VCaP (cell line): ENCODE measurements around the gene ADAMTS9.

Experiments used
- H3K27ac ChIP-seq: fragments of 450-650 bp; 2 replicates; pipeline ENCODE4 v1.5.1; 2017
- TF ChIP-seq, protein P1 (sequence below): fragments of 450-650 bp; conservative IDR thresholded peaks from 2 replicates; pipeline ENCODE4 v1.5.1; 2017; ENCODE audit warnings: mild to moderate bottlenecking, moderate library complexity

ADAMTS9 gene

GRCh38 chr3:64555351-64555750, 132.4 kb downstream of the ADAMTS9 start:
- TF ChIP-seq, protein P1, sequence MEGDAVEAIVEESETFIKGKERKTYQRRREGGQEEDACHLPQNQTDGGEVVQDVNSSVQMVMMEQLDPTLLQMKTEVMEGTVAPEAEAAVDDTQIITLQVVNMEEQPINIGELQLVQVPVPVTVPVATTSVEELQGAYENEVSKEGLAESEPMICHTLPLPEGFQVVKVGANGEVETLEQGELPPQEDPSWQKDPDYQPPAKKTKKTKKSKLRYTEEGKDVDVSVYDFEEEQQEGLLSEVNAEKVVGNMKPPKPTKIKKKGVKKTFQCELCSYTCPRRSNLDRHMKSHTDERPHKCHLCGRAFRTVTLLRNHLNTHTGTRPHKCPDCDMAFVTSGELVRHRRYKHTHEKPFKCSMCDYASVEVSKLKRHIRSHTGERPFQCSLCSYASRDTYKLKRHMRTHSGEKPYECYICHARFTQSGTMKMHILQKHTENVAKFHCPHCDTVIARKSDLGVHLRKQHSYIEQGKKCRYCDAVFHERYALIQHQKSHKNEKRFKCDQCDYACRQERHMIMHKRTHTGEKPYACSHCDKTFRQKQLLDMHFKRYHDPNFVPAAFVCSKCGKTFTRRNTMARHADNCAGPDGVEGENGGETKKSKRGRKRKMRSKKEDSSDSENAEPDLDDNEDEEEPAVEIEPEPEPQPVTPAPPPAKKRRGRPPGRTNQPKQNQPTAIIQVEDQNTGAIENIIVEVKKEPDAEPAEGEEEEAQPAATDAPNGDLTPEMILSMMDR, result no peak
- H3K27ac ChIP-seq, result no peak overlapping the region

DNA sequence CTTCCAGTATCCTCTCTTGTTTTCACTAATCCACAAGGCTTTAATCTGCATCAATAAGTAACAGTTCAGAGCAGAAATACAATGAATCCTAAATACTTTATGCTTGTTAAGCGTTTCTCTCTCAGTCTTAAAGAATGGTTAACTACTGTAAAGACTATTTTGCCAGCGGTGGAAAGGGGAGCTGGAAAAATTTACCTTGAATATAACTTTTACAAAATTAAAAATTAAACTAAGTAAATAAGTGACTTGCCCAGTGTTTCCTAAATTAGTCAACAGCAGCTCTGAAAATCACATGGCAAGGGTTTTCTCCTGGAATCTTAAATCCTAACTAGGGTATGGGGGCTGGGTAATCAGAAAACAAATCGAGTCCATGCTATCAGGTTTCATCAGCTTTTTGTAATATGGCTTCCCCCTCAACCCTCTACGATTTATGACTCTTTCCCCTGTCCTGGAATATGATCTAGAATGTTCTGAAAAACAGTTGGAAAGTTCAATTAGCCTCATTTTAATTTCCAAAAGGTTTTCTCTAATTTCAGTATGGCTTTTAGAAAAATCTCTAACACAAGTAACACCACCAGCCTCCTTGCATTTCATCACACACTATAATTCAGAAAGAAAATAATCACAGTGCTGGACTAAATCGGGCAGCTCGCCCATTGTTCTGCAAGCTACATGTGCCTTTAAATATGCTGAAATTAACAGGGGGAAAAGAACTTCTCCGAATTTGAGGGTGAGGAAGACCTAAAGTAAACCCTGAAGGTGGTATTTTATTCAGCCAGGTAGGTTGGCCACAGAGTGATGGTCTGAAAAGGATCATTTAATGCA, 133.5 kb downstream of the ADAMTS9 start:
- H3K27ac ChIP-seq, result no peak overlapping the region
- TF ChIP-seq, protein P1, result no peak

- H3K27ac ChIP-seq, result no peak overlapping the region
- TF ChIP-seq, protein P1, result no peak
These were observed 134.8 kb downstream of the ADAMTS9 start for GRCh38 chr3:64552966-64553365.

- TF ChIP-seq, protein P1, result no peak
- H3K27ac ChIP-seq, result peak overlapping the region; percentile 31
These were observed 135.6 kb downstream of the ADAMTS9 start for GRCh38 chr3:64552160-64552559.

GRCh38 chr3:64551697-64552096, 136.1 kb downstream of the ADAMTS9 start:
- peak overlapping the region; percentile 31 for H3K27ac ChIP-seq
- TF ChIP-seq, protein P1, result no peak

DNA sequence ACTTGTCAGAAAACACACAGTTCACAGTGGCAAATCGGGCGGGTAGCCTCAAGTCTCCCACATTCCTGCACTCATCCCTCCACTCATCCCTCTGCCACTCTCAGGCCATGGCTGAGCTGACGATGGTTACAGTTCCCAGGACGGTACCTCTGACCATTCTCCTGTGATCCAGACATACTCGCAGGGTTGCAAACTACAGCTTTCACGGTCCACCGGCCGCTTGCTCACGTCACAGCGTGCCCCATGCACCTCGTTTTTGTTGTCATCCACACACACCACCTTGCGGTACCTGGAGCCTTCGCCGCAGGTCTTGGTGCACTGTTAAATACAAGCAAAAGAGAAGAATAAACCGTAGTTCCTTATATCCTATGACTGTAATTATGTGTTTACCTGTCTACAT, 137.1 kb downstream of the ADAMTS9 start:
- TF ChIP-seq, protein P1, result no peak
- no peak overlapping the region for H3K27ac ChIP-seq

DNA sequence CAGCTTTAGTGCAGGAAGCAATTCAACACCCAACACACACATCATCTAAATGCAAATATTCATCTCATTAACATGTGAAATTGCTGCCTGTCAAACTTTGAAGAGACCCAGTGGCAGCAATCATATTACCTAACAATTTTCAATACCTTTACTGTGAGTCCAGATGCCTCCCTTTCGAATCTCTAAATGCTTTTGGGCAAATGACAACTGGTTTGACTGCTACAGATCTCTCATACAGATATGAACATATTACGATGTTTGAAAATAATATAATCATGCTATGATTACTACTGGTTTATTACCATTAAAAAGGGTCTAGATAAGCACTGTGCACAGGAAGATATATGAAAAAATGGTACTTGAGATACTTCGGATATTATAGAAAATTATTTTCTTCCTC, 137.9 kb downstream of the ADAMTS9 start:
- TF ChIP-seq, protein P1, result no peak
- H3K27ac ChIP-seq, result no peak overlapping the region
